HG02763 (cell line): ENCODE results near the gene PPP2R2C.

Source experiments
- ATAC-seq: cut with Tn5 transposase; IDR thresholded peaks from one replicate; pipeline ENCODE4 v1.9.1; 2021; ENCODE audit warnings: mild to moderate bottlenecking, moderate library complexity; ENCODE audit not compliant: unreplicated experiment

The PPP2R2C gene

GRCh38 chr4:6494431-6495295 lies 22.2 kb upstream of the PPP2R2C start:
- ATAC-seq, result no peak

DNA sequence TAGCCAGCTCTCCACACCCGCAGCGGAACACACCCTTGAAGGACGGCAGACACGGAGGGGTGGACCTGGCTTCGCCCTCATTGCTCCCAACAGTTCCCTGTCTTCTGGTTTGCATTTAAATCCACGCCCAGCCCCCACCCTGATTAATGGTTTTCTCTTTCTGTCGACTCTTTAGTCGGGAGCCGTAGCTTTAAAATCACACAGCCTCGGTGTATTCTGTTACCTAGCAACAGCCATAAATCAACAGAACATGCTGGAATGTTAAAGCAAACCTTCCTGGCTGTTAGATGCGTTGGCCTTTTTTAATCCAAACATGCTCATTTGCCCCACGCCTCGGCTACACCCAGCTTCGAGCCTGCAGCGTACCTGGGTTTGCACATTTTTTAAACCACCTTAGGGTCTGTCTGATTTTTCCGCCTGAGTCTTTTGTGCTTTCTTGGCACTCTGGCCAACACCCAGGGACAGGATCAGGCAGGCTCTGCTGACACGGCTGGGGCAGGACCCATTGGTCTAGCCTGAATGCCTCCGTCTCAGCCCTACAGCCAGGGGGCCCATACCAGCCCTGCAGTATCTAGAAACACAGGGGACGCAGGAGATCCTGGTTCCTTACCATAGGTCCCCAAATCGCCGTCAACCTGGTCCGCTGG lies 21.4 kb upstream of the PPP2R2C start:
- no peak for ATAC-seq

DNA sequence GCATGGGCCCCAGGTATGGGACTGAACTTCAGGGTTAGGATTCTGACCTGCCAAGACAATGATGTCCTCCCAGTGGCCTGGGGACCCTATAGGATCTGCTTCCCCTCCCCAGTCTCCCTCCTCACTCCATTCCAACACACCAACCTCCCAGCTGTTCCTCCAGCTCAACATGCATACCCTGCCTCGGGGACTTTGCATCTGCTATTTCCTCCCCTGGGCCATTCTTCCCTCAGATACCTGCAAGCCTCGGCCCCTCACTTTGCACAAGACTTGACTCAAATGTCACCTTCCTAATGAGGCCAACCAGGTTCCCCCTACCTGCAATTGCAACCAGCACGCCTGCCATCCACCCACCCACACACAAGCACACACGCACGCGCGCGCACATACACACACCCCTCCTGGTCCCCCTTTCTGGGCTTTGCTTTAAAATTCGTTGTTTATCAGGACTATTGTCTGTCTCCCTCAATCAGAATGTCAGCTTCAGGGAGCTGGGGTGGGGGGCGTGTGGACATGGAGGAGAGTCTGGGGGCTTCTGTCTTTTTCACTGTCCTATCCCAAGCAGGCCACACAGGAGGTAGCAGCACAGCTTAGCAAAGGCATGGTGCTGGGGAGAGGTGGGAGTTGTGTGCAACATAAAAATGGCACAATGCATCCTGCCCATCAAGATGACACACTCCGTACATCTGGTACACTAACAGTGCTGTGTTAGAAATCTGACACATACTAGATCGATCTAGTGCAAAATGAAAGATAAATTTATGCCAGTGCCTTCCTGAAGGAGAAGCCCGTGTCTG lies 20.6 kb upstream of the PPP2R2C start:
- no peak for ATAC-seq

GRCh38 chr4:6492027-6492590 lies 19.7 kb upstream of the PPP2R2C start:
- no peak for ATAC-seq

DNA sequence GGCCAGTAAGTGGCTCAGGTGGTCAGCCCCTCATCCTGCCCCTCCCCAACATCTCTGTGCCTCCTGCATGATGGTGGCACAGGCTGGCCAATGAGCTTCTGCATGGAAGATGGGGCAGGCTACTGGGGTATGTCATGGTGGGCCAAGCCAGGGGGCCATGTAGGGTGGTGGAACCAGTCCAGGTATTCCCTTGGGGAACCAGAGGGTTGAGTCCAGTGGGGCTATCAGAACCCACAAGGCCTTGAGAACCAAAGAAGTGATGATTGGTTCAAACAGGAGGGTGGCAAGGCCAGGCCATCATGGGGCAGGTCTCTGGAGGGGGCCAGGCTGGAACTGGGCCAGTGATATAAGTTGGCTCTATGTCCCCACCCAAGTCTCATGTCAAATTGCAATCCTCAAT lies 18.8 kb upstream of the PPP2R2C start:
- no peak for ATAC-seq

GRCh38 chr4:6489927-6490326 lies 17.5 kb upstream of the PPP2R2C start:
- no peak for ATAC-seq

- no peak for ATAC-seq
These were observed 15.1 kb upstream of the PPP2R2C start for GRCh38 chr4:6487466-6487865.

DNA sequence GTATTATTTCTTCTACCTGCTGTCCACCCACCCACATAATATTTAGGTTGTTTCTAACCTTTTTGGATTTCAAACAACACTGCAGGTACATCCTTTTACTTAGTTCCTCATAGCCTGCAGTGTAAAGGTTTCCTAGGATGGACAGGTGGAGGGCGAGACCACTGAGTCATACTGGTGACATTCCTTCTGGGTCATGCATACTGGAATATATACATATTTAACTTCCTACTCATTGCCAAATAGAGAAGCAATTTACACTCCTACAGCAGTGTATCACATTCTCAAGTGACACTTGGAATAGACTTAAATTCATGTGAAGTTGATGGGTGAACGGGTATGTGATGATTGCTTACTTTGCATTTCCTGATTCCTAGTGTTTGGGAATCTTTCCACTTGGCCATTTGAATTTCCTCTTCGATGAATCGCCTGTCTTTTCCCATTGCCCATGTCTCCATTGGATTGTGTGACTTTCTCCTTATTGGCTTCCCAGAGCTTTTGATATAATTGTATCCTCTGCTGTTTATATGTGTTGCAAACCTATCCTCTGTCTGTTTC lies 8.2 kb upstream of the PPP2R2C start:
- no peak for ATAC-seq

- no peak for ATAC-seq
These were observed 6.3 kb upstream of the PPP2R2C start for GRCh38 chr4:6478546-6479220.

- no peak for ATAC-seq
These were observed 4.5 kb upstream of the PPP2R2C start for GRCh38 chr4:6476893-6477292.

- no peak for ATAC-seq
These were observed 3.1 kb upstream of the PPP2R2C start for GRCh38 chr4:6475492-6476020.

DNA sequence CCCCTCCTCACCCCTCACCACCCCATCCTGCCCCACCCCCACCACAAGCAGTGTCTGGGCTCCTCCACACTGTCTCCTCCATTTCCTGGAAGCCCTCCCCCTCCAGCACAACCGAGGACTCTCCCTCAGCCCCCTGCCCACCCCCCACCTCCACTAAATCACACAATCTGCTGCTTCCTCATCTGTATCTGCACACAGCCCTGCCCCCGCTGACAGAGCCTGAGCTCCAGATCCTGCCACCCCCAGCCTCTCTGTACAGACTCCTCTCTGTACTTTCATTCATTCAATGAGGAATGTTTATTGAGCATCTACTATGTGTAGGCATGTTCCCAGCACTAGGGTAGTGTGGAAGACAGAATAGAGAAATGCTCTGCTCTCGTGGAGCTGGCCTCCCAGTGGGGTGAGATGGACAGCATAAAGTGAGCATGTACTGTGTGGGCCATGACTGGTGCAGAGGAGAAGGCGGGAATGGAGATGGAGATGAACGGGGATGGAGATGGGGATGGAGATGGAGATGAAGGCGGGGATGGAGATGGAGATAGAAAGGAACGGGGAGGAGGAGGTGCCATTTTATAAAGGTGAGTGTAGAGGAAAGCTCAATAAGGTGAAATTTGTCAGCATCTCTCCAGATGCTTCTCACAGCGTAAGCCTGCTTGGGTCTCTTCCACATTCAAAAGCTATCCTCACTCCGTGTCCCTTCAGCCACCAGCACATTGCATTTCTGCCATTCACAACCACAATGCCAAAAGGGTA lies 2.5 kb upstream of the PPP2R2C start:
- ATAC-seq, result no peak

- ATAC-seq, result no peak
These were observed 1.7 kb upstream of the PPP2R2C start for GRCh38 chr4:6474053-6474568.

- ATAC-seq, result no peak
These were observed 1.0 kb upstream of the PPP2R2C start for GRCh38 chr4:6473264-6474052.

- ATAC-seq, result no peak
These were observed 417 bp downstream of the PPP2R2C start for GRCh38 chr4:6472008-6472386.

GRCh38 chr4:6471307-6472007 lies 957 bp downstream of the PPP2R2C start:
- ATAC-seq, result no peak

GRCh38 chr4:6470502-6471306 lies 1.7 kb downstream of the PPP2R2C start:
- no peak for ATAC-seq
